ENCODE measurements around the gene EXD1.
A peak's percentile ranks its signal among the peaks of the same experiment; 100 is the strongest.
"Not testable (repeated sequence)": the region's sequence is repeated elsewhere in the genome, so short reads cannot be mapped to it uniquely, and the experiment has no call there.

The EXD1 gene

DNA sequence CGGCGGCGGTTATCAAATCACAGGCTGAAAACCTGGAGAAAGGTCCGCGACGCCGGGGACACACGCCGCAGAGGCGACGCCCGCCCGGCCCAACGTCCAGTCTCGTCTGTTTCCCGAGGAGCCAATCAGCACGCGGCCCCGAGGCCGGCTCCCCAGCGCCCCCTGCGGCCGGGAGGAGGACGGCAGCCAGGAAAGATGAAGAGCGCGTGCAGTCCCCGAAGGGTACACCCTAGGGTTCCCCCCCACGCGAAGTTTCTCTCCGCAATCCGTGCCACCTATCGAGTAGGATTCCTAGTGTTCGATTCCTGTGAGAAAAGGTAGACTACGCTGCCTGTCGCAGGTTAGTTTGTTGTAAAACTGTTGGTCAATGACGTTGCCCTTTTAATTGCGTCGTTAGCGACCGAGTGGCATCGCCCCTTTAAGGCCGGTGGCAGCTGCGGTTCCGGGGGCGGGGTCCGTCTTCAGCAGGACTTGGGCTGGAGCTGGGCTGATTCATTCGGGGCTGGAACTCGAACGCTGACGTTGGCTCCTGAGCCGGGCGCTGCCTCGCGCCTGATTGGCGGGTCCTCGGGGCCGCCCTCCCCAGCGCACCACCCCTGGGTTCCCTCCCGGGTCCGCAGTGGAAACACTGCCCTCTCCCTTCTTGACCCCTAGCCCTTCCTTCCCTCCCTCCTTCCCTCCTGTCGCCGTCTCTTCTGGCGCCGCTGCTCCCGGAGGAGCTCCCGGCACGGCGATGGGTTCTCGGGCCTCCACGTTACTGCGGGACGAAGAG is at the start of gene EXD1, which contains the start of gene CHP1:
TSS of gene EXD1 (minus strand) at position 108 of the 772 bp plus-strand sequence. CDS start 4,182 bp downstream, outside the sequence.
TSS of gene CHP1 (plus strand) at position 619 of the 772 bp plus-strand sequence. CDS start at position 734, 115 bp downstream.
- peak; percentile 98 for DNase-seq (ENCODE audit: low read depth)

DNA sequence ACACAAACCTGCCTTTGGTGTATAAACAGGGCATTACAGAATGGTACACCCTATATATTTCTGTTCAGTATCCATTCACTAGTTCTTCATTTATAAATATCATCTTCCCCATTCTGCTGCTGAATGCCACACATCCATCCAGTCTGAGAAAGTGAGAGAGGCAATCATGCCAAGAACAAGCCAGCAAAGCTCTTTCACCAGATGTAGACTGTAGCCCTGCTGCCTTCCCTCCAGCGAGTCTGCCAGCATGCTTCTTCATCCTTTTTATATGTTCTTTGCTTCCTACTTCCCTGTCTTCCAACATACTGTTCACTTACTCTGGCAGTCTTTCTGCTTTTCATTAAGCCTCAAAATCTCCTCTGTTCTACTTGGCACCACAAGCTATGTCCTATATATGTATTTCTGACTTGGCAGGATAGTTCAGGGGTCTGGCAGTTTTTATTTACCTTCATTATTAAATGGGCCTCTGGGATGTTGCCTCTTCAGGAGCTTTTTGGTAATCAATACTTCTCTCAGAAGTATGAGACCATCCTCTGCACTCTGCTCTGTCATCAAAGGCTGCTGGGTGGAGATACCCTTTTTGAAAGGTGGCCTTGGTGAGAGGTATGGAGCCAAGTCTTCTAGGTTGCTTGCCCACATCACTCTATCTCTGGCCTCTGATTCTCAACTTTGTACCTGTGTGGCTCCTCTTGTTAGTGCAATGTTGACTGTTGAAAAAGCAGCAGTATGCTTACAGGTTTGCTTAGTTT is 49.2 kb upstream of the EXD1 start:
- DNase-seq (ENCODE audit: low read depth) = no peak

DNA sequence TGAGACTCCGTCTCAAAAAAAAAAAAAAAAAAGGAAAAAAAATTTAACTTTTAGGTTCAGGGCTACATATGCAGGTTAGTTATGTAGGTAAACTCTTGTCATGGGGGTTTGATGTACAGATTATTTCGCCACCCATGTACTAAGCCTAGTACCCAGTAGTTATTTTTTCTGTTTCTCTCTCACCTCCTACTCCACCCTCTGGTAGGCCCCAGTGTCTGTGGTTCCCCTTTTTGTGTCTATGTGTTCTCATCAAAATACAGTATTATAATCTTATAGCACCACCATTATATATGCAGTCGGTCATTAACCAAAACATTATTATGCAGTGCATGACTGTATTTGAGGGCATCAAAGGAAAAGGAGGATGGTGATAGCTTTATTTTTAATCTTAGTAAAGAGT is 47.8 kb upstream of the EXD1 start:
- DNase-seq (ENCODE audit: low read depth) = no peak

- no peak for DNase-seq (ENCODE audit: low read depth)
These were observed 46.3 kb upstream of the EXD1 start for GRCh38 chr15:41276831-41277230.

- DNase-seq (ENCODE audit: low read depth) = no peak
These were observed 39.3 kb upstream of the EXD1 start for GRCh38 chr15:41269887-41270286.

DNA sequence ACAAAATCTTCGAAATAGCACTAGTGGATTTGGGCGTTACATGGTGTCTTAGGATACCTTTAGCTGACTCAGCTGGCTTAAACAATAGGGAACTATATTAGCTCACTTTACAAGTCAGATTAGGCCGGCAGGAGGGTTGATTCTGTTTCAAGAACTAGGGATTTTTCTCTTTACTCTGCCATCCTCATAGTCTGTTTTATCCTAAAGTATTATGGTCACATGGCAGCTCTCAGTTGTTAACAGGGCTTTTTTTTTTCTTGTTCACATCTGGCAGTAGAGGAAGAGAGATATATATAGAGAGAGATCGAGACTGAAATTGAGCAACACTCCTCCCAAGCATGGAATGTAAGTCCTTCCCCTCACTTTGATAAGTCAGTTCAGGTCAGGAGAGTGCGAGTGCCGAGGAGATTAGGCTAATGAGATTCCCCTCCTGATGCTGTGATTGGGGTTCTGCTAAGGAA is 33.4 kb upstream of the EXD1 start:
- no peak for DNase-seq (ENCODE audit: low read depth)

DNA sequence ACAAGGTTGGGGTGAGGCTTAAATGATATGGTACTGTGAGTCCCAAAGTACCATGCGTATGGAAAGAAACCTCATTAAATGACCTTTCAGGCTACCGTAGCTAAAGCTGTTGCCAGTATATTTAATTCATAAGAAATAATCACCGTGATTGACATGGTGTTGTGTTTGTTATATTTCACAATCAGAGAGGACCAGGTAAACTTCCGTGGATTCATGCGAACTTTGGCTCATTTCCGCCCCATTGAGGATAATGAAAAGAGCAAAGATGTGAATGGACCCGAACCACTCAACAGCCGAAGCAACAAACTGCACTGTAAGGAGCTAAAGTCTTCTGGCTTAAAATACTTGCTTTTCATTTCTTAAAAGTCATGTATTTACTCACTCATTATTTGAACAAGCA is 32.0 kb upstream of the EXD1 start:
- DNase-seq (ENCODE audit: low read depth) = no peak

DNA sequence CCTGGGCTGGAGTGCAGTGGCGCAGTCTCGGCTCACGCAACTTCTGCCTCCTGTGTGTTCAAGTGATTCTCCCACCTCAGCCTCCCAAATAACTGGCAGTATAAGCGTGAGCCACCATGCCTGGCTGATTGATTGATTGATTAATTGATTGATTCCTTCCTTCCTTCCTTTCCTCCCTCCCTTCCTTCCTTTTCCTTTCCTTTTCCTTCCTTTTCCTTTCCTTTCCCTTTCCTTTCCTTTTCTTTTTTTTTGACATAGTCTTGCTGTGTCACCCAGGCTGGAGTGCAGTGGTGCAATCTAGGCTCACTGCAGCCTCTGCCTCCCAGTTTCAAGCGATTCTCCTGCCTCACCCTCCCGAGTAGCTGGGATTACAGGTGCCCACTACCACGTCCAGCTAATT is 30.4 kb upstream of the EXD1 start:
- not testable (repeated sequence) for DNase-seq (ENCODE audit: low read depth)

- DNase-seq (ENCODE audit: low read depth) = no peak
These were observed 29.1 kb upstream of the EXD1 start for GRCh38 chr15:41259546-41260189.

- no peak for DNase-seq (ENCODE audit: low read depth)
These were observed 28.4 kb upstream of the EXD1 start for GRCh38 chr15:41258750-41259471.

DNA sequence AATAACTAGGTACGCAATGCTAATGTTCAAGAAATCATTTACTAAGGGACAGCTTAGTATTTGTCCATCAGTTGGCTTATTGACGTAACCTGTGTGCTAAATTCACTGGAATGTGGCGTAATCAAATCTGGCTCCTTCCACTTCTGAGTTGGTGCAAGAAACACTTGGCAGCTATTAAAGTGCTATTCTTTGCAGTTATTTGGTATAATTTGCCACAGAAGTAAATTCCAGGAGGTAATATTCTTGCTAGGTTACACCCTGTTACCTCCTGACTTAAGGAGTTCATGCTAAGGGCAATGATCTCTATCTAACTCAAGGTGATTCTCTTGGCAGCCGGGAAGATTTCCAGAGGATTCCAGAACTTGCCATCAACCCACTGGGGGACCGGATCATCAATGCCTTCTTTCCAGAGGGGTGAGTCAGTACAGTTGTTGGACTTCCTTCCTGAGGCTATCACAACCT is 26.1 kb upstream of the EXD1 start:
- DNase-seq (ENCODE audit: low read depth) = no peak

DNA sequence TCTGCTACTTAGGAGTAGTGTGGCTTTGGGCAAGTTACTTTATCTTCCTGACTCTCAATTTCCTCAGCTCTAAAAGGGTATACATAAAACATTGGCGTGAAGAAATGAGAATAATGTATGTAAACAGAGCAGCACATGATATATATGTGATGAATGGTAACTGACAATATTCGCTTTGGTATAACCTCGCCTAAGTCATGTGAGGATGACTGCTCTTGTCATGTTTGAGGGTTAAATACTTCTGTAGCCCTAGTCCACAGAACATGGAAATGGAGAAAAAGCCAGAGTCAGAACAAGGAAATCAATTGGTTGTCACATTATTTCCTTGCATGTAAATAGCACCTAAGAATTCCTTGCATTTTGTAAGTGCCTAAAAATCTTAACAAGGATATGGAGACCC is 25.5 kb upstream of the EXD1 start:
- no peak for DNase-seq (ENCODE audit: low read depth)

DNA sequence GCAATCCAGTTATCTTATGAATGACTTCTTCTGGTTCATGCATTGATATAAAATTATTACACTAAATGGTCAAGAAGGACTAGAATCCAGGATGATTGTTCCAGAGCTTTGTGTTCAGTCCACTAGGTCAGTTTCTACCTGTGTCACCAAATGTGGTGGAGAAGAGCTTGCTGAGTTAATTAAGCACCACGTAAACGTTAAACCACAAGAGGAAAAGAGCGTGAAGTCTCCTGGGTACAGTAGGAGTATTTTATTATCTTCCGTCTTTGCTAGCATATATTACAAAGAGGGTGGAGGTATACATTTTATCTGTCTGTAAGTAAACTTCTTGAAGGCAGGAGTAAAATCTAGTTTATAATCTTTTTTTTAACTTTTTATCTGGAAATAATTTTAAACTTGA is 24.0 kb upstream of the EXD1 start:
- no peak for DNase-seq (ENCODE audit: low read depth)

GRCh38 chr15:41251411-41251810 is 20.9 kb upstream of the EXD1 start:
- DNase-seq (ENCODE audit: low read depth) = no peak

GRCh38 chr15:41250745-41251144 is 20.2 kb upstream of the EXD1 start:
- not testable (repeated sequence) for DNase-seq (ENCODE audit: low read depth)

DNA sequence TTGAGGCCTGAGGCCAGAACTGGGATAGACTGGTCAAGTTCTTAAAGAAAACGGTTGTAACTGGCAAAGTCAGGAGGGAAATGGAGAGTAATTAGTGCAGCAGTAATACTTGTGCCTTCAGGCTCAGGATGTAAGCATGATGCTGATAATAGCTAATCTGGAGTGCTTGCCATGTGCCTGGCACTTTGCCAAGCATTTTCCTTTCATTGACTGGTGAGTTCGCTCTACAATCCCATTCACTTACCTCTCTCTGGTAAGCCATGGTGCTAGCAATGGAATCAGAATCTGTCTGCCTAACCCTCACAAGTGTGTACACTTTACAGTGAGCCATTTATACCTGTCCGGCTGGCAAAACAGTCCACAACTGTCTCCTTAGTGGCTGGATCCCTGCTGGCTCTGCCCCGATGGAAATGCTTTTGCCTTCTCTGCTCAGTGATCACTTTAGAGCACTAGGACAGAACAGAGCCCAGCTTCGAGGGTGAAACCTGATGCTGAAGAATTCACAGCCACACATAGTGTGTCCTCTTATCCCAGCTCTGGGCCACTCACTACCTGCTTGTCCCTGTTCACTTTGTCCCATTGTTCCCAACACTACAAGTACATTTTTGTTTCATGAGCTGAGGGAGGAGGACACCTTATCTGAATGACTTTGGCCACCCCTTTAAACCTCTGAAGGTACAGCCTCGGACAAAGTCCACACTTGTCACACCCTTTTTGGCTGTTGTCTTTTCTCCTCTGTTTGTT is 10.8 kb upstream of the EXD1 start:
- no peak for DNase-seq (ENCODE audit: low read depth)

GRCh38 chr15:41238100-41238499 is 7.5 kb upstream of the EXD1 start:
- no peak for DNase-seq (ENCODE audit: low read depth)

DNA sequence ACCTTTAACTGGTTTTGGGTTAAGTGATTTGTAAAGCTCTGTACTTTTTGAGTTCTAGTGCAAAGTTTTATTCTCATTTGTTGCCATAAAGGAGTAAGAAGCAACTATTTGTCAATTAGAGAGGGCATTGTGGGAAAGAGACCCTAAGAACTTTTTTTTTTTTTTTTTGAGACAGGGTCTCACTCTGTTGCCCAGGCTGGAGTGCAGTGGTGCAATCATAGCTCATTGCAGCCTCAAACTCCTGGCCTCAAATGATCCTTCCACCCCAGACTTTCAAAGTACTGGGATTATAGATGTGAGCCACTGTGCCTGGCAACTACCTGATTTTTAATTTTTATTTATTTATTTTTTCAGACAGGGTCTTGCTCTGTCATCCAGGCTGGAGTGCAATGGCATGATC is 5.4 kb upstream of the EXD1 start:
- no peak for DNase-seq (ENCODE audit: low read depth)

DNA sequence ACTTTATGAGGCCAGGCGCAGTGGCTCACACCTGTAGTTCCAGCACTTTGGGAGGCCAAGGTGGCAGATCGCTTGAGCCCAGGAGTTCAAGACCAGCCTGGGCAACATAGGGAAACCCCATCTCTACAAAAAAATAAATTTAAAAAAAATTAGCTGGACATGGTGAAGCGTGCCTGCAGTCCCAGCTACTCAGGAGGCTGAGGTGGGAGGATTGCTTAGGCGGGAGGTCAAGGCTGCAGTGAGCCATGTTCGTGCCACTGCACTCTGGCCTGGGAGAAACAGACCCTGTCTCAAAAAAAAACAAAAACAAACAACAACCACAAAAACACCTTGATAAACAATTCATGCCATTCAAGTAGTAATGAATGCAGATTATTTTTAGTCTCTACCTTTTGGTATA is 4.7 kb upstream of the EXD1 start:
- not testable (repeated sequence) for DNase-seq (ENCODE audit: low read depth)

DNA sequence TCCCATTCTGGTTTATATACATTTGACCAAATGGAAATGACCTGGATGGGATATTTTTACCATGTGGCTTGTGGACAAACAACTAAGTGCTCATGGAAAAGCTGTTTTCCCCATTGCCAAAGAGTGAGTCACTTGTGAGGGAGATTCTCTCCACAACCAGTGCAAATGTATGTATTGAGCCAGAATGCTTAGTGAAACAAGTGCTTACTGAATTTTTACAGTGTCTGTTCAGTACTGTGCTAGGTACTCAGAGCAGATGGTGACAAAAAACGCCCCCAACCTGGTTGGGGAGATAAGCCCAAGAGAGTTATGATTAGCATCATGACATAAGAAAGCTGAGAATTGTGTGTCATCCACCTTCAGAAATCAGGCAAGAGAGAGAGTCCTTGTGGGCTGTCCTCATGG is 2.8 kb upstream of the EXD1 start:
- no peak for DNase-seq (ENCODE audit: low read depth)

Data from stimulated activated CD8-positive, alpha-beta memory T cell treated with anti-CD3 and anti-CD28 coated beads, Interleukin-4, amount 100 ng/mL, for 24 hours (primary cell).